OCI-LY1 (cell line): ENCODE data around the gene CARNS1.

Experiments used
- H2AFZ ChIP-seq: fragments of 200-600 bp; sonication (generic), shearing (Covaris generic); 2 replicates; pipeline ENCODE4 v1.6.0; 2014; ENCODE audit warnings: antibody characterized with exemption, mild to moderate bottlenecking, low read length
- H3F3A ChIP-seq: fragments of 200-600 bp; sonication (generic), shearing (Covaris generic); 2 replicates; pipeline ENCODE4 v1.6.0; 2014; ENCODE audit warnings: mild to moderate bottlenecking, antibody characterized with exemption, low read length, moderate library complexity; ENCODE audit not compliant: insufficient read depth
- H3K27ac ChIP-seq: fragments of 200-600 bp; sonication (generic); 2 replicates; pipeline ENCODE4 v1.5.1; 2014; ENCODE audit warnings: low read length, mixed run types, mild to moderate bottlenecking, low read depth; ENCODE audit not compliant: poor library complexity, severe bottlenecking
- H3K27me3 ChIP-seq: fragments of 200-600 bp; sonication (generic); 2 replicates; pipeline ENCODE4 v1.6.0; 2014; ENCODE audit warnings: antibody characterized with exemption, mild to moderate bottlenecking, low read length, moderate library complexity; ENCODE audit not compliant: insufficient read depth
- H3K36me3 ChIP-seq: fragments of 200-600 bp; sonication (generic); 2 replicates; pipeline ENCODE4 v1.6.1; 2014; ENCODE audit warnings: mild to moderate bottlenecking, antibody characterized with exemption, low read length, moderate library complexity, mixed read lengths; ENCODE audit not compliant: insufficient read depth
- H3K4me1 ChIP-seq: fragments of 200-600 bp; sonication (generic); 2 replicates; pipeline ENCODE4 v1.5.1; 2014; ENCODE audit warnings: mild to moderate bottlenecking, low read length, moderate library complexity; ENCODE audit not compliant: insufficient read depth, severe bottlenecking
- H3K4me2 ChIP-seq: fragments of 200-600 bp; sonication (generic), shearing (Covaris generic); 2 replicates; pipeline ENCODE4 v1.6.1; 2014; ENCODE audit warnings: low read length
- H3K4me3 ChIP-seq: fragments of 200-600 bp; sonication (generic); 2 replicates; pipeline ENCODE4 v1.5.1; 2014; ENCODE audit warnings: low read length, low read depth, mild to moderate bottlenecking, mixed read lengths; ENCODE audit not compliant: poor library complexity, severe bottlenecking
- H3K79me2 ChIP-seq: fragments of 200-600 bp; shearing (Covaris generic); 2 replicates; pipeline ENCODE4 v1.6.1; 2016; ENCODE audit warnings: mixed run types, low read length, mixed read lengths; ENCODE audit not compliant: insufficient read depth
- H3K9ac ChIP-seq: fragments of 200-600 bp; sonication (generic), shearing (Covaris generic); 2 replicates; pipeline ENCODE4 v1.6.1; 2014; ENCODE audit warnings: mild to moderate bottlenecking, low read length, mixed read lengths
- H3K9me2 ChIP-seq: fragments of 200-600 bp; sonication (generic), shearing (Covaris generic); 2 replicates; pipeline ENCODE4 v1.6.1; 2014; ENCODE audit warnings: low read depth, mild to moderate bottlenecking, low read length, mixed read lengths
- H3K9me3 ChIP-seq: fragments of 200-600 bp; shearing (Covaris generic); 2 replicates; pipeline ENCODE4 v1.6.1; 2014; ENCODE audit warnings: low read length, mixed read lengths
- H4K20me1 ChIP-seq: fragments of 200-600 bp; sonication (generic), shearing (Covaris generic); 2 replicates; pipeline ENCODE4 v1.6.0; 2016; ENCODE audit warnings: mild to moderate bottlenecking, low read length; ENCODE audit not compliant: insufficient read depth
- CTCF ChIP-seq: fragments of 200-600 bp; sonication (generic), shearing (Covaris generic); IDR thresholded peaks from 2 replicates; pipeline ENCODE4 v1.5.1; 2017; ENCODE audit warnings: mild to moderate bottlenecking, antibody characterized with exemption, low read length, moderate library complexity, mixed read lengths
- EZH2 ChIP-seq: fragments of 200-600 bp; sonication (generic), shearing (Covaris generic); IDR thresholded peaks from 2 replicates; pipeline ENCODE4 v1.8.0; 2017; ENCODE audit warnings: borderline replicate concordance, mixed run types, mild to moderate bottlenecking, antibody characterized with exemption, low read length, moderate library complexity, mixed read lengths

CARNS1 gene

DNA sequence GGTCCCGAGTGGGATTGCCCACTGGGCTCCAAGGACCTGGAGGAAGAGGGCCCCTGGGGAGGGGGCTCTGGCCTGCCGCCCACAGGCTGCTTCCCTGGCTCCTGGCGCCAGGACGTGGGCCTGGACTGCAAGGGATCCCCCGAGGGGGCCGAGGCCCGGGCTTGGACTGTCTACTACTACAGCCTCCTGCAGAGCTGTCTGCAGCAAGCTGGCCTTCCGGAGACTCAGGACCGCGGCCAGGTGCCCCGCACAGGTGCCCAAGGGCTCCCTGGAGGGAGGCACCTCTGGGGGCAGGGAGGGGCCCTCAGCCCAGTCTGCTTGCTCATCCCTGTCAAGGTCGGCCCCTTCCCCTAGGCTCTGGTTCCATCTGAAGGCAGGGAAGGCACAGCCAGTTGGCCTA lies 1.9 kb downstream of the CARNS1 start:
- H2AFZ ChIP-seq, result no peak overlapping the region

DNA sequence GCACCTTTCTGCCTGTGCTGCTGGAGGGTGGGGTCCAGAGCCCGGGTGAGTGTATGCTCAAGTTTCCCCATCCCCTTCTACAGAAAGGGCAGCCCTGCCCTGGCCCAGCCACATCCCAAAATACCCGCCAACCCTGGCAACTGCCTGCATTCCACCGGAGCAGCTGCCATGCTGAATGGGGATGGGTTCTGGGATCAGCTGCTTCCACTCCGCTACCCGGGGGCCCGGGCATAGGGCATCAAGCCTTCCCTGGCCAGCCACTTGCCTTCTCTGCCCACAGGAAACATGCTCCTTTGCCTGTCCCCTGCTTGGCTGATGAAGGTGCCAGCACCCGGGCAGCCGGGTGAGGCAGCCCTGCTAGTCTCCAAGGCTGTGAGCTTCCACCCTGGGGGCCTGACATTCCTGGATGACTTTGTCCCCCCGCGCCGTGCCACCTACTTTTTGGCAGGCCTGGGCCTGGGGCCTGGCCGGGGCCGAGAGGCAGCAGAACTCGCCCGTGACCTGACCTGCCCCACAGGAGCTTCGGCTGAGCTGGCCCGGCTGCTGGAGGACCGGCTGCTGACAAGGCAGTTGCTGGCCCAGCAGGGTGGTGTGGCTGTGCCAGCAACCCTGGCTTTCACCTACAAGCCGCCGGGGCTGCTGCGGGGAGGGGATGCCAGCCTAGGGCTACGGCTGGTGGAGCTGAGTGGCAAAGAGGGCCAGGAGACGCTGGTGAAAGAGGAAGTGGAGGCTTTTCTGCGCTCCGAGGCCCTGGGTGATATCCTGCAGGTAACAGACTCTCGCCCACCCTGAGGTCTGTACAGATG lies 3.2 kb downstream of the CARNS1 start:
- Histone ChIP-seq H2AFZ (no peak overlapping the region), H3K4me1 (peaks cover 52% of the 10 kb centered on the region), H3K36me3 (no peaks in the 10 kb centered on the region), H3K4me3 (peak overlapping the region; percentile 10), H3F3A (no peaks in the 10 kb centered on the region), H4K20me1 (no peaks in the 10 kb centered on the region), H3K79me2 (no peaks in the 10 kb centered on the region), H3K9me3 (no peaks in the 10 kb centered on the region), H3K27ac (peak overlapping the region; percentile 26), H3K9ac (no peak overlapping the region), H3K4me2 (peak overlapping the region; percentile 46; the same call in 1 of the 2 replicates), H3K9me2 (no peaks in the 10 kb centered on the region), H3K27me3 (peaks cover 3% of the 10 kb centered on the region; the same call in 1 of the 2 replicates)
- no peak for TF ChIP-seq CTCF
- TF ChIP-seq EZH2, result no peak

More for the DNA sequence above, 1.9 kb downstream of the CARNS1 start:
- H3K4me2 ChIP-seq, result no peak overlapping the region
- H3K36me3 ChIP-seq, result no peaks in the 10 kb centered on the region
- no peaks in the 10 kb centered on the region for H3K79me2 ChIP-seq
- peaks cover 53% of the 10 kb centered on the region for H3K4me1 ChIP-seq
- TF ChIP-seq CTCF (no peak), EZH2 (no peak)
- no peaks in the 10 kb centered on the region for H3K9me2 ChIP-seq
- no peak overlapping the region; the same call in 1 of the 2 replicates for H3K9ac ChIP-seq
- H4K20me1 ChIP-seq, result no peaks in the 10 kb centered on the region
- H3K9me3 ChIP-seq, result no peaks in the 10 kb centered on the region
- peaks cover 3% of the 10 kb centered on the region; the same call in 1 of the 2 replicates for H3K27me3 ChIP-seq
- no peak overlapping the region for H3K4me3 ChIP-seq
- H3F3A ChIP-seq, result no peaks in the 10 kb centered on the region
- H3K27ac ChIP-seq, result peak overlapping the region; percentile 8

- Histone ChIP-seq H3K9ac (no peak overlapping the region; the same call in 1 of the 2 replicates), H3K4me1 (peaks cover 52% of the 10 kb centered on the region), H3F3A (no peaks in the 10 kb centered on the region), H3K27me3 (peaks cover 3% of the 10 kb centered on the region; the same call in 1 of the 2 replicates), H3K4me3 (peak overlapping the region; percentile 10), H2AFZ (no peak overlapping the region), H3K9me3 (no peaks in the 10 kb centered on the region), H3K79me2 (no peaks in the 10 kb centered on the region), H3K9me2 (no peaks in the 10 kb centered on the region), H3K36me3 (no peaks in the 10 kb centered on the region), H4K20me1 (no peaks in the 10 kb centered on the region), H3K27ac (peak overlapping the region; percentile 26), H3K4me2 (peak overlapping the region; percentile 46; the same call in 1 of the 2 replicates)
- TF ChIP-seq EZH2, result no peak
- TF ChIP-seq CTCF, result 0 out of 2 replicates have a peak, but pooled peaks have one; percentile 19
These were observed 4.0 kb downstream of the CARNS1 start for GRCh38 chr11:67419325-67420049.
